GM23338 (cell line): ENCODE data around the gene TXNDC17. TPM values are rescaled to one million over a fixed set of nuclear protein-coding genes. Genes with fewer than 3 reads are reported as not detected.

Source experiments
- ATAC-seq: fragments of 200-7000 bp; cut with Tn5 transposase; 3 replicates; pipeline ENCODE4 v1.9.1; 2020
- DNase-seq: peaks from one replicate; pipeline ENCODE4 v3.0.0-alpha.2; 2015; ENCODE audit warnings: low spot score
- H2AFZ ChIP-seq: fragments of 200-600 bp; sonication (generic); 2 replicates; pipeline ENCODE4 v1.8.0; 2016; ENCODE audit warnings: antibody characterized with exemption, mild to moderate bottlenecking, moderate library complexity
- H3F3A ChIP-seq: fragments of 200-600 bp; sonication (generic); replicated peaks from 2 replicates; pipeline ENCODE4 v1.8.0; 2017; ENCODE audit warnings: antibody characterized with exemption, mixed run types, low read depth
- H3K27ac ChIP-seq: fragments of 200-600 bp; sonication (generic); 2 replicates; pipeline ENCODE4 v1.6.1; 2016; ENCODE audit warnings: low read depth
- H3K27me3 ChIP-seq: fragments of 200-600 bp; sonication (generic); 2 replicates; pipeline ENCODE4 v1.8.0; 2016; ENCODE audit warnings: mild to moderate bottlenecking, mixed run types, moderate library complexity; ENCODE audit not compliant: insufficient read depth
- H3K36me3 ChIP-seq: fragments of 200-600 bp; sonication (generic); 2 replicates; pipeline ENCODE4 v1.8.0; 2016; ENCODE audit warnings: mild to moderate bottlenecking; ENCODE audit not compliant: insufficient read depth
- H3K4me1 ChIP-seq: fragments of 200-600 bp; sonication (generic); 2 replicates; pipeline ENCODE4 v1.8.0; 2016; ENCODE audit warnings: mild to moderate bottlenecking, moderate library complexity; ENCODE audit not compliant: insufficient read depth
- H3K4me2 ChIP-seq: fragments of 200-600 bp; sonication (generic); 2 replicates; pipeline ENCODE4 v1.7.1; 2017; ENCODE audit warnings: mixed run types
- H3K4me3 ChIP-seq: fragments of 200-600 bp; sonication (generic); 2 replicates; pipeline ENCODE4 v1.6.1; 2016; ENCODE audit warnings: mixed run types
- H3K79me2 ChIP-seq: fragments of 200-600 bp; sonication (generic); replicated peaks from 2 replicates; pipeline ENCODE4 v1.8.0; 2017; ENCODE audit warnings: mild to moderate bottlenecking; ENCODE audit not compliant: insufficient read depth
- H3K9me2 ChIP-seq: fragments of 200-600 bp; sonication (generic); 2 replicates; pipeline ENCODE4 v1.8.0; 2017; ENCODE audit not compliant: insufficient read depth
- H4K20me1 ChIP-seq: fragments of 200-600 bp; sonication (generic); replicated peaks from 2 replicates; pipeline ENCODE4 v1.8.0; 2017; ENCODE audit warnings: mild to moderate bottlenecking; ENCODE audit not compliant: insufficient read depth
- H3K27ac Mint-ChIP-seq: 2 replicates; pipeline ENCODE4 v1.8.0; 2020; ENCODE audit warnings: inconsistent platforms, mild to moderate bottlenecking, moderate library complexity, mixed read lengths
- H3K27me3 Mint-ChIP-seq: 3 replicates; pipeline ENCODE4 v1.8.0; 2022; ENCODE audit warnings: low read depth, mild to moderate bottlenecking, moderate library complexity, mixed read lengths, inconsistent platforms; ENCODE audit not compliant: insufficient read depth, poor library complexity
- H3K36me3 Mint-ChIP-seq: 3 replicates; pipeline ENCODE4 v1.8.0; 2021; ENCODE audit warnings: low read depth, mild to moderate bottlenecking, inconsistent platforms, moderate library complexity, mixed read lengths
- H3K4me1 Mint-ChIP-seq: 3 replicates; pipeline ENCODE4 v1.8.0; 2020; ENCODE audit warnings: mild to moderate bottlenecking, inconsistent platforms, mixed read lengths
- H3K4me3 Mint-ChIP-seq: 3 replicates; pipeline ENCODE4 v1.8.0; 2021; ENCODE audit warnings: moderate library complexity, mild to moderate bottlenecking, inconsistent platforms, mixed read lengths
- H3K9me3 Mint-ChIP-seq: 3 replicates; pipeline ENCODE4 v1.8.0; 2020; ENCODE audit warnings: moderate library complexity, mild to moderate bottlenecking, inconsistent platforms, mixed read lengths
- CREB1 ChIP-seq: fragments of 250-450 bp; sonication (Bioruptor Pico); IDR thresholded peaks from 2 replicates; pipeline ENCODE4 v1.5.0; 2020; ENCODE audit warnings: low read depth, mild to moderate bottlenecking, moderate library complexity
- CTCF ChIP-seq, 2 experiments: fragments of 200-600 bp in 1 of 2; sonication (generic) in 1 of 2; conservative IDR thresholded peaks; 2 replicates each; pipeline versions ENCODE4 v1.5.1 to v1.6.1; 2016 to 2017; ENCODE audit warnings: antibody characterized with exemption in 2 of 2, low read depth in 2 of 2, mild to moderate bottlenecking in 2 of 2, moderate library complexity in 1 of 2
- ETS1 ChIP-seq: IDR thresholded peaks from 2 replicates; pipeline ENCODE4 v1.6.1; 2016; ENCODE audit warnings: antibody characterized with exemption
- EZH2 ChIP-seq: fragments of 200-600 bp; sonication (generic); IDR thresholded peaks from one replicate; pipeline ENCODE4 v1.8.0; 2017; ENCODE audit warnings: antibody characterized with exemption, mild to moderate bottlenecking, low read depth; ENCODE audit not compliant: unreplicated experiment
- EZH2phosphoT487 ChIP-seq: fragments of 200-600 bp; sonication (generic); IDR thresholded peaks from one replicate; pipeline ENCODE4 v1.8.1; 2018; ENCODE audit warnings: antibody characterized with exemption; ENCODE audit not compliant: unreplicated experiment
- JUNB ChIP-seq: IDR thresholded peaks from one replicate; pipeline ENCODE4 v1.6.1; 2016; ENCODE audit warnings: antibody characterized with exemption; ENCODE audit not compliant: unreplicated experiment
- NANOG ChIP-seq: IDR thresholded peaks from 2 replicates; pipeline ENCODE4 v1.6.1; 2016; ENCODE audit warnings: antibody characterized with exemption, borderline replicate concordance
- POLR2AphosphoS5 ChIP-seq: IDR thresholded peaks from 2 replicates; pipeline ENCODE4 v1.6.1; 2016; ENCODE audit warnings: antibody characterized with exemption, low read depth
- REST ChIP-seq: IDR thresholded peaks from one replicate; pipeline ENCODE4 v1.6.1; 2018; ENCODE audit warnings: antibody characterized with exemption; ENCODE audit not compliant: unreplicated experiment
- STAT1 ChIP-seq: IDR thresholded peaks from one replicate; pipeline ENCODE4 v1.6.1; 2016; ENCODE audit warnings: antibody characterized with exemption; ENCODE audit not compliant: unreplicated experiment
- ZNF114 ChIP-seq: fragments of 250-450 bp; sonication (Bioruptor Pico); IDR thresholded peaks from 2 replicates; pipeline ENCODE4 v1.5.0; 2020; ENCODE audit warnings: mild to moderate bottlenecking, moderate library complexity
- ZNF331 ChIP-seq: fragments of 250-450 bp; sonication (Bioruptor Pico); IDR thresholded peaks from 2 replicates; pipeline ENCODE4 v1.5.0; 2020; ENCODE audit warnings: low read depth, mild to moderate bottlenecking, moderate library complexity
- ZNF462 ChIP-seq: fragments of 250-450 bp; sonication (Bioruptor Pico); IDR thresholded peaks from 2 replicates; pipeline ENCODE4 v1.5.0; 2020; ENCODE audit warnings: mild to moderate bottlenecking, moderate library complexity
- polyA plus RNA-seq: library from polyadenylated mRNA; unstranded; fragments of >200 nt; fragmentation: Nextera tagmentation; extraction: Ambion mirVana; gene quantifications from 2 replicates; pipeline ENCODE4 v1.2.1, GENCODE V29; 2016
- total RNA-seq: library from RNA; depleted of rRNA; stranded (reverse); fragments of >200 nt; shearing (Covaris generic); gene quantifications from 2 replicates; pipeline ENCODE4 v1.2.3, GENCODE V29; 2014

Gene TXNDC17
- total and polyA plus RNA-seq, 2 experiments from 2014 or later: 202 to 887 TPM

- peak overlapping the region; percentile 10 for H3K27ac Mint-ChIP-seq
- no peak for ATAC-seq
- H3K27me3 Mint-ChIP-seq: no peaks in the 10 kb centered on the region
- no peaks in the 10 kb centered on the region for H3K9me3 Mint-ChIP-seq
- peaks cover 69% of the 10 kb centered on the region for H3K36me3 Mint-ChIP-seq
- TF ChIP-seq ZNF331: no peak
- no peak for TF ChIP-seq POLR2AphosphoS5
- TF ChIP-seq ZNF462 (CRISPR knock-in tag): no peak
- no peak for TF ChIP-seq REST
- no peak for TF ChIP-seq CREB1 (CRISPR knock-in tag)
- TF ChIP-seq STAT1: no peak
- no peak for TF ChIP-seq JUNB
- no peak for TF ChIP-seq CTCF (conservative IDR thresholded peaks at IDR 0.05; ENCODE audit: low read depth in 2 of 2)
- TF ChIP-seq EZH2: no peak
- TF ChIP-seq EZH2phosphoT487: no peak
- TF ChIP-seq ZNF114: no peak
- no peak for TF ChIP-seq ETS1
- TF ChIP-seq NANOG: no peak
- H3K4me3 ChIP-seq: no peak overlapping the region
- H2AFZ ChIP-seq: no peak overlapping the region
- peaks cover 39% of the 10 kb centered on the region for H3K36me3 ChIP-seq
- H3K27me3 ChIP-seq: no peaks in the 10 kb centered on the region
- no peaks in the 10 kb centered on the region for H3K79me2 ChIP-seq
- H3K4me1 ChIP-seq: no peaks in the 10 kb centered on the region
- H3K9me2 ChIP-seq: no peaks in the 10 kb centered on the region
- H3K4me1 Mint-ChIP-seq: peaks cover 7% of the 10 kb centered on the region; the same call in 2 of the 3 replicates
- H3K27ac ChIP-seq: peak overlapping the region; percentile 68
- H3K4me2 ChIP-seq: no peak overlapping the region
- DNase-seq: no peak
- no peaks in the 10 kb centered on the region for H3F3A ChIP-seq
- H3K4me3 Mint-ChIP-seq: no peak overlapping the region
- no peaks in the 10 kb centered on the region; the same call in 1 of the 2 replicates for H4K20me1 ChIP-seq
Observed at GRCh38 chr17:6591599-6592158, 49.2 kb upstream of the TXNDC17 start.
